ENCODE results near the gene CDK16.

- no peak for TF ChIP-seq FOXM1 (IDR thresholded peaks at IDR 0.05; ENCODE audit: borderline replicate concordance)
- TF ChIP-seq SP1 (IDR thresholded peaks at IDR 0.05), result no peak
- no peak for TF ChIP-seq PKNOX1 (IDR thresholded peaks at IDR 0.05)
- no peak for TF ChIP-seq BHLHE40 (IDR thresholded peaks at IDR 0.05; ENCODE audit: borderline replicate concordance)
- no peak for TF ChIP-seq ELF4 (IDR thresholded peaks at IDR 0.05)
- no peak for TF ChIP-seq FOXK2 (IDR thresholded peaks at IDR 0.05)
- TF ChIP-seq ARNT (IDR thresholded peaks at IDR 0.05), result no peak
- no peak for TF ChIP-seq HDGF (IDR thresholded peaks at IDR 0.05; ENCODE audit: borderline replicate concordance)
- no peak for TF ChIP-seq FOXA1 (IDR thresholded peaks at IDR 0.05)
- TF ChIP-seq LEF1 (IDR thresholded peaks at IDR 0.05; ENCODE audit: borderline replicate concordance), result no peak
- no peak for TF ChIP-seq SUZ12 (IDR thresholded peaks at IDR 0.05)
- TF ChIP-seq L3MBTL2 (conservative IDR thresholded peaks at IDR 0.05), result no peak
Measured at GRCh38 chrX:47209508-47210238, 8.8 kb upstream of the CDK16 start.

Measured in HEK293T (cell line).